K562 (cell line): ENCODE data around the gene SMIM22. TPM values are rescaled to one million over a fixed set of nuclear protein-coding genes. Genes with fewer than 3 reads are reported as not detected.
A peak's percentile ranks its signal among the peaks of the same experiment; 100 is the strongest.

Experiments used
- ATAC-seq: fragments of 200-7000 bp; cut with Tn5 transposase; 3 replicates; pipeline ENCODE4 v1.9.1; 2020; ENCODE audit warnings: moderate library complexity
- BruUV-seq: library from RNA; stranded (reverse); fragments of 400-500 nt; replicated peaks from 2 replicates; lab custom pipeline; 2021; lab: Mats Ljungman, UMichigan
- CTCF ChIA-PET: fragments of 300-600 bp; formaldehyde crosslinking; extraction: SDS; loops from one replicate; lab custom pipeline; 2021; ENCODE audit warnings: low intra/inter-chr PET ratio; lab: Yijun Ruan, JAX
- POLR2A ChIA-PET: fragments of 300-600, 350-650 bp; sonication (Branson Sonifier 250); formaldehyde crosslinking; extraction: SDS; loops from one replicate; lab custom pipeline; 2021; ENCODE audit warnings: antibody characterized with exemption, inconsistent platforms; lab: Yijun Ruan, JAX
- DNase-seq, 4 experiments: peaks; one replicate each; pipeline versions ENCODE4 v3.0.0 to v3.0.0-alpha.2; 2011 to 2018; ENCODE audit warnings: low spot score in 3 of 4, mixed read lengths in 3 of 4; ENCODE audit errors: extremely low read depth in 1 of 4
- FAIRE-seq: peaks from 2 replicates; lab custom pipeline; 2011; peaks lifted over from hg19 to GRCh38; lab: Jason Lieb, UNC
- H2AFZ ChIP-seq: 2 replicates; pipeline ENCODE4 v1.6.0; 2011; ENCODE audit warnings: low read depth, low read length, control low read depth, inconsistent platforms
- H3K27ac ChIP-seq: fragments of 200-600 bp; 3 replicates; pipeline ENCODE4 v1.8.0; 2011; ENCODE audit warnings: low read depth, mild to moderate bottlenecking, control low read depth, inconsistent platforms, low read length, moderate library complexity, mixed read lengths; ENCODE audit errors: extremely low read depth
- H3K27me3 ChIP-seq, 2 experiments: fragments of 300-600 bp in 1 of 2; 2 replicates in 1 of 2; 3 replicates in 1 of 2; pipeline versions ENCODE4 v1.6.0 to v1.8.0; 2011; ENCODE audit warnings: inconsistent platforms in 2 of 2, low read length in 2 of 2, mild to moderate bottlenecking in 1 of 2, mixed read lengths in 1 of 2, moderate library complexity in 1 of 2; ENCODE audit not compliant: control insufficient read depth in 2 of 2, insufficient read depth in 2 of 2
- H3K36me3 ChIP-seq: fragments of 300-600 bp; 3 replicates; pipeline ENCODE4 v1.8.0; 2011; ENCODE audit warnings: mild to moderate bottlenecking, low read length, inconsistent platforms; ENCODE audit not compliant: control insufficient read depth, insufficient read depth
- H3K4me1 ChIP-seq, 2 experiments: fragments of 200-600 bp in 1 of 2; replicated peaks in 1 of 2; 2 replicates in 1 of 2; 3 replicates in 1 of 2; pipeline versions ENCODE4 v1.5.1 to v1.8.0; 2011; ENCODE audit warnings: inconsistent platforms in 2 of 2, low read length in 2 of 2, mild to moderate bottlenecking in 1 of 2, mixed read lengths in 1 of 2, moderate library complexity in 1 of 2; ENCODE audit not compliant: control insufficient read depth in 2 of 2, insufficient read depth in 2 of 2
- H3K4me2 ChIP-seq: 2 replicates; pipeline ENCODE4 v1.6.1; 2011; ENCODE audit warnings: low read length, control low read depth, inconsistent platforms, mixed read lengths; ENCODE audit not compliant: insufficient read depth
- H3K4me3 ChIP-seq: fragments of 200-600 bp; sonication (generic), shearing (Covaris generic); 2 replicates; pipeline ENCODE4 v1.5.1; 2016; ENCODE audit warnings: control low read depth, inconsistent platforms
- H3K79me2 ChIP-seq: fragments of 200-600 bp; 3 replicates; pipeline ENCODE4 v1.8.0; 2011; ENCODE audit warnings: low read length, inconsistent platforms; ENCODE audit not compliant: control insufficient read depth, insufficient read depth
- H3K9ac ChIP-seq, 2 experiments: 2 replicates each; pipeline versions ENCODE4 v1.6.0 to v1.6.1; 2011; ENCODE audit warnings: low read depth in 2 of 2, low read length in 2 of 2, control low read depth in 1 of 2, inconsistent platforms in 1 of 2, mild to moderate bottlenecking in 1 of 2, mixed read lengths in 1 of 2; ENCODE audit not compliant: insufficient read depth in 1 of 2
- H3K9me1 ChIP-seq: one replicate; pipeline ENCODE4 v1.6.0; 2011; ENCODE audit warnings: inconsistent platforms, mild to moderate bottlenecking, low read length, moderate library complexity; ENCODE audit not compliant: control insufficient read depth, insufficient read depth
- H3K9me3 ChIP-seq: replicated peaks from 2 replicates; pipeline ENCODE4 v1.5.1; 2011; ENCODE audit warnings: low read depth, low read length, inconsistent platforms; ENCODE audit not compliant: control insufficient read depth, insufficient read depth
- H4K20me1 ChIP-seq: replicated peaks from 2 replicates; pipeline ENCODE4 v1.6.1; 2011; ENCODE audit warnings: low read length, inconsistent platforms, mixed read lengths; ENCODE audit not compliant: control insufficient read depth, insufficient read depth
- BACH1 ChIP-seq: fragments of 200-800 bp; sonication (Bioruptor generic); IDR thresholded peaks from 2 replicates; pipeline ENCODE4 v1.6.1; 2016; ENCODE audit warnings: missing genetic modification characterization, missing compliant biosample characterization
- ETS2 ChIP-seq: IDR thresholded peaks from 2 replicates; pipeline ENCODE4 v1.6.1; 2016; ENCODE audit warnings: borderline replicate concordance, missing genetic modification characterization, mild to moderate bottlenecking, moderate library complexity, missing compliant biosample characterization; ENCODE audit not compliant: poor library complexity, severe bottlenecking
- FOXJ3 ChIP-seq: sonication (generic); formaldehyde crosslinking; IDR thresholded peaks from 2 replicates; pipeline ENCODE4 v1.4.0; 2020; ENCODE audit warnings: mild to moderate bottlenecking, missing genetic modification reagents
- MAFF ChIP-seq: IDR thresholded peaks from 2 replicates; pipeline ENCODE4 v1.6.1; 2012; ENCODE audit warnings: low read length, improper control_type of control experiment
- MTA3 ChIP-seq: fragments of 450-650 bp; formaldehyde crosslinking; IDR thresholded peaks from 2 replicates; pipeline ENCODE4 v1.6.1; 2017; ENCODE audit warnings: mild to moderate bottlenecking, borderline replicate concordance
- MXI1 ChIP-seq: IDR thresholded peaks from 2 replicates; pipeline ENCODE4 v1.6.1; 2011; ENCODE audit warnings: low read depth, mild to moderate bottlenecking, improper control_type of control experiment, low read length
- PTRF ChIP-seq: fragments of 450-650 bp; IDR thresholded peaks from 2 replicates; pipeline ENCODE4 v1.6.1; 2016; ENCODE audit warnings: mild to moderate bottlenecking, missing genetic modification characterization, missing compliant biosample characterization
- RAD21 ChIP-seq, 2 experiments: fragments of 250-450 bp in 1 of 2; fragments of 450-650 bp in 1 of 2; sonication (Bioruptor Pico) in 1 of 2; formaldehyde crosslinking in 1 of 2; IDR thresholded peaks in 1 of 2; conservative IDR thresholded peaks in 1 of 2; 2 replicates each; pipeline versions ENCODE4 v1.4.0 to v1.8.0; 2020 to 2022; ENCODE audit warnings: mild to moderate bottlenecking in 2 of 2, moderate library complexity in 1 of 2
- RREB1 ChIP-seq: fragments of 250-450 bp; sonication (Bioruptor Pico); IDR thresholded peaks from 2 replicates; pipeline ENCODE4 v1.4.0; 2020
- ZNF274 ChIP-seq: IDR thresholded peaks from 2 replicates; pipeline ENCODE4 v1.6.1; 2011; ENCODE audit warnings: low read depth, mild to moderate bottlenecking, low read length, moderate library complexity, borderline replicate concordance
- ZNF740 ChIP-seq, 3 experiments: fragments of 200-800 bp in 1 of 3; sonication (Bioruptor generic) in 1 of 3; sonication (generic) in 1 of 3; formaldehyde crosslinking in 1 of 3; IDR thresholded peaks; 2 replicates each; pipeline versions ENCODE4 v1.6.1 to v1.8.0; 2016 to 2022; ENCODE audit warnings: mild to moderate bottlenecking in 2 of 3, missing compliant biosample characterization in 2 of 3, missing genetic modification characterization in 2 of 3, missing genetic modification reagents in 1 of 3
- ZSCAN32 ChIP-seq: fragments of 450-650 bp; formaldehyde crosslinking; IDR thresholded peaks from 2 replicates; pipeline ENCODE4 v1.4.0; 2020; ENCODE audit warnings: mild to moderate bottlenecking, moderate library complexity
- WGBS: fragments of 100-300 bp; shearing (Covaris generic); methylation state at CpG from one replicate; pipeline ENCODE4 v1.1.6; 2016; ENCODE audit warnings: low coverage, mixed read lengths; ENCODE audit not compliant: insufficient coverage; ENCODE audit errors: missing lambda C conversion rate; 5-methylcytosine and 5-hydroxymethylcytosine counted together
- in situ Hi-C: fragments of 300-500 bp; cut with MboI; formaldehyde crosslinking; loops from 4 replicates; pipeline ENCODE4 v1.15.0; 2018; ENCODE audit warnings: inconsistent platforms, mixed read lengths
- intact Hi-C: fragments of 100-400 bp; cut with micrococcal nuclease; formaldehyde crosslinking; loops from 2 replicates; pipeline ENCODE4 v1.14.2; 2022
- polyA plus RNA-seq, 8 experiments: library from polyadenylated mRNA; depleted of rRNA in 4 of 8; stranded (reverse) in 5 of 8; unstranded in 3 of 8; fragments of >200 nt; fragmentation: Nextera tagmentation in 2 of 8; fragmentation: Illumina TruSeq in 1 of 8; extraction: Ambion mirVana in 2 of 8; extraction: Trizol in 1 of 8; gene quantifications; 2 replicates each; pipeline versions ENCODE4 v1.2.1 to v1.2.3, GENCODE V29; 2011 to 2014; ENCODE audit warnings: inconsistent platforms in 1 of 8, missing spikeins in 1 of 8
- total RNA-seq, 7 experiments: library from RNA; depleted of rRNA in 6 of 7; stranded (reverse); fragments of >200 nt in 6 of 7; fragmentation: Illumina TruSeq in 2 of 7; extraction: Trizol in 2 of 7; gene quantifications; 2 replicates each; pipeline versions ENCODE4 v1.2.1 to v1.2.3, GENCODE V29; 2011 to 2021; ENCODE audit warnings: low replicate concordance in 1 of 7

The SMIM22 gene
- total and polyA plus RNA-seq, 9 of the 15 experiments (the other 6 are each of a cell fraction or from before 2014, with no cell fraction given), result not detected

- TF ChIP-seq RREB1 (CRISPR knock-in tag) (no peak), FOXJ3 (CRISPR knock-in tag) (no peak)
These were observed 18.9 kb downstream of the SMIM22 start (continued) for GRCh38 chr16:4814046-4814445.

GRCh38 chr16:4814542-4815173 lies 19.5 kb downstream of the SMIM22 start:
- ChIA-PET POLR2A (interaction anchor here (1.9 kb wide), 1 partner anchor 10 kb away, joined by 9 read pairs; no protein-coding TSS in a partner anchor), CTCF (no interaction called here)
- peaks cover 0 to 3% of the 10 kb centered on the region in 2 experiments; a peak in 2 of 5 replicates for H3K4me1 ChIP-seq
- no peak overlapping the region for H3K4me2 ChIP-seq
- H2AFZ ChIP-seq, result no peak overlapping the region
- WGBS, result 74% methylated on average over 16 of the region's 16 CpGs
- BruUV-seq, result no TSS peak
- 0 out of 4 replicates have a peak overlapping the region, but pooled peaks of 1 of the 2 experiments have one; percentile 36 for H3K9ac ChIP-seq
- no peak overlapping the region for H3K27ac ChIP-seq
- H3K27me3 ChIP-seq, result no peaks in the 10 kb centered on the region
- in situ Hi-C loops, result no loop called here
- H3K9me1 ChIP-seq, result no peaks in the 10 kb centered on the region
- H3K79me2 ChIP-seq, result no peaks in the 10 kb centered on the region
- intact Hi-C loops, result no loop called here
- ATAC-seq (peak; percentile 73), FAIRE-seq (peak; percentile 65), DNase-seq (peak in 2 of 4 experiments; percentile 18 to 24)
- peaks cover 78% of the 10 kb centered on the region; the same call in 2 of the 3 replicates for H3K36me3 ChIP-seq
- H3K4me3 ChIP-seq, result no peak overlapping the region
- no peaks in the 10 kb centered on the region; the same call in 1 of the 2 replicates for H4K20me1 ChIP-seq
- no peaks in the 10 kb centered on the region for H3K9me3 ChIP-seq
- TF ChIP-seq RAD21 (CRISPR knock-in tag; conservative IDR thresholded peaks at IDR 0.05 in 1 of 2, IDR thresholded peaks at IDR 0.05 in 1 of 2) (peak in 1 of 2 experiments; percentile 24; a peak in 2 of 4 replicates), ZNF274 (no peak), ZNF740 (CRISPR knock-in tag; IDR thresholded peaks at IDR 0.05) (no peak), ZNF740 (tag; IDR thresholded peaks at IDR 0.05) (no peak), BACH1 (no peak), MAFF (no peak), MTA3 (no peak), ZSCAN32 (CRISPR knock-in tag) (no peak), ETS2 (tag) (no peak), PTRF (tag) (no peak), MXI1 (no peak)
